Loucy (cell line): ENCODE measurements around the gene ZBTB16.

Experiments
- EZH2phosphoT487 ChIP-seq: fragments of 200-600 bp; IDR thresholded peaks from 2 replicates; pipeline ENCODE4 v1.6.1; 2018; ENCODE audit warnings: antibody characterized with exemption, mild to moderate bottlenecking, moderate library complexity, borderline replicate concordance
- TF ChIP-seq, protein P1 (sequence below): fragments of 200-600 bp; sonication (generic); conservative IDR thresholded peaks from 2 replicates; pipeline ENCODE4 v1.5.1; 2014; ENCODE audit warnings: mild to moderate bottlenecking, antibody characterized with exemption, low read length

DNA sequence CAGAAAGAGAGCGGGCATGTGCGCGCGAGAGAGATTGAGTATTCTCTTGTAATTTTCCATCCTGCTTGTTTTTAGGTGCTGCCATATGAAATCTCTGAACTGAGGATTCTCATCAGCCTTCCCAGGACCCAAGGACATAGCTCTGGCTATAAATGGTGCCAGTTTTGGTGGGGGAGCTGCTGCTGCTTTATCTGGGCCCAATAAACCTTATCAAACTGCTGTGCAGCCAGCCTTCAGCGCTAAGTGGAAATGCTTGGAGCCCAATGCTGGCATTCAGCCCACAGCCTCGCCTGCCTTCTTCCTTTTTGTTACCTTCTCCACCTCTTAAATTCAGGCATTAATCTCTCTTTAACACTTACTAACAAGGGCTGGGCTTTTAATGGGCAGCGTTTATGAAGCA is 2.4 kb upstream of the ZBTB16 start:
- TF ChIP-seq, protein P1, sequence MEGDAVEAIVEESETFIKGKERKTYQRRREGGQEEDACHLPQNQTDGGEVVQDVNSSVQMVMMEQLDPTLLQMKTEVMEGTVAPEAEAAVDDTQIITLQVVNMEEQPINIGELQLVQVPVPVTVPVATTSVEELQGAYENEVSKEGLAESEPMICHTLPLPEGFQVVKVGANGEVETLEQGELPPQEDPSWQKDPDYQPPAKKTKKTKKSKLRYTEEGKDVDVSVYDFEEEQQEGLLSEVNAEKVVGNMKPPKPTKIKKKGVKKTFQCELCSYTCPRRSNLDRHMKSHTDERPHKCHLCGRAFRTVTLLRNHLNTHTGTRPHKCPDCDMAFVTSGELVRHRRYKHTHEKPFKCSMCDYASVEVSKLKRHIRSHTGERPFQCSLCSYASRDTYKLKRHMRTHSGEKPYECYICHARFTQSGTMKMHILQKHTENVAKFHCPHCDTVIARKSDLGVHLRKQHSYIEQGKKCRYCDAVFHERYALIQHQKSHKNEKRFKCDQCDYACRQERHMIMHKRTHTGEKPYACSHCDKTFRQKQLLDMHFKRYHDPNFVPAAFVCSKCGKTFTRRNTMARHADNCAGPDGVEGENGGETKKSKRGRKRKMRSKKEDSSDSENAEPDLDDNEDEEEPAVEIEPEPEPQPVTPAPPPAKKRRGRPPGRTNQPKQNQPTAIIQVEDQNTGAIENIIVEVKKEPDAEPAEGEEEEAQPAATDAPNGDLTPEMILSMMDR, result no peak
- TF ChIP-seq EZH2phosphoT487, result no peak
